ENCODE data around the gene AFF2. TPM values are rescaled to one million over a fixed set of nuclear protein-coding genes. Genes with fewer than 3 reads are reported as not detected.

AFF2 gene
- polyA plus RNA-seq, 1 of the 3 experiments (the other 2 are of a cell fraction), result not detected

GRCh38 chrX:148555571-148556243 lies 55.3 kb downstream of the AFF2 start:
- Histone ChIP-seq H3K36me3 (replicated peaks in 1 of 2; ENCODE audit: control insufficient read depth in 1 of 2, insufficient read depth in 2 of 2, low read length in 1 of 2) (no peaks in the 10 kb centered on the region), H3K27ac (ENCODE audit: low read depth in 2 of 2, low read length in 1 of 2) (no peak overlapping the region), H4K20me1 (ENCODE audit: insufficient read depth) (no peaks in the 10 kb centered on the region), H3F3A (replicated peaks; ENCODE audit: insufficient read depth) (no peaks in the 10 kb centered on the region), H3K9me2 (no peaks in the 10 kb centered on the region), H3K4me1 (ENCODE audit: control insufficient read depth in 1 of 2, insufficient read depth in 2 of 2, low read depth in 1 of 2, low read length in 1 of 2) (no peaks in the 10 kb centered on the region), H2AFZ (ENCODE audit: low read depth) (no peak overlapping the region), H3K4me3 (ENCODE audit: low read depth in 2 of 2, low read length in 1 of 2) (no peak overlapping the region), H3K79me2 (ENCODE audit: insufficient read depth) (no peaks in the 10 kb centered on the region), H3K4me2 (no peak overlapping the region), H3K9me3 (no peaks in the 10 kb centered on the region), H3K9ac (no peak overlapping the region), H3K27me3 (ENCODE audit: insufficient read depth) (no peaks in the 10 kb centered on the region)
- 3% methylated on average over 6 of the region's 6 CpGs for WGBS (ENCODE audit: low lambda C conversion rate)
- CTCF ChIA-PET, result interaction anchor here (1.0 kb wide), 1 partner anchor 25 kb away, joined by 3 read pairs; no protein-coding TSS in a partner anchor
- TF ChIP-seq SMC3 (IDR thresholded peaks at IDR 0.05; ENCODE audit: low read depth, low read length) (no peak), GATA2 (CRISPR knock-in tag; IDR thresholded peaks at IDR 0.05) (no peak), YY1 (IDR thresholded peaks at IDR 0.05; ENCODE audit: low read depth) (no peak), GABPA (IDR thresholded peaks at IDR 0.05; ENCODE audit: low read depth) (no peak), FOXJ3 (CRISPR knock-in tag; IDR thresholded peaks at IDR 0.05) (no peak), FOSL2 (IDR thresholded peaks at IDR 0.05; ENCODE audit: borderline replicate concordance, low read depth) (no peak), NRF1 (IDR thresholded peaks at IDR 0.05; ENCODE audit: low read depth, low read length) (no peak), RXRA (IDR thresholded peaks at IDR 0.05; ENCODE audit: borderline replicate concordance, low read depth) (no peak), TEAD4 (IDR thresholded peaks at IDR 0.05; ENCODE audit: borderline replicate concordance, insufficient read depth) (no peak), CHD2 (IDR thresholded peaks at IDR 0.05; ENCODE audit: low read length, partially characterized antibody) (no peak)
- no peak for DNase-seq
- POLR2A ChIA-PET, result no interaction called here

GRCh38 chrX:148556498-148556897 lies 56.1 kb downstream of the AFF2 start:
- WGBS (ENCODE audit: low lambda C conversion rate), result 10% methylated on average over 1 of the region's 1 CpG
- Histone ChIP-seq H3F3A (replicated peaks; ENCODE audit: insufficient read depth) (no peaks in the 10 kb centered on the region), H2AFZ (ENCODE audit: low read depth) (no peak overlapping the region), H3K9ac (no peak overlapping the region), H3K4me1 (ENCODE audit: control insufficient read depth in 1 of 2, insufficient read depth in 2 of 2, low read depth in 1 of 2, low read length in 1 of 2) (no peaks in the 10 kb centered on the region), H3K4me3 (ENCODE audit: low read depth in 2 of 2, low read length in 1 of 2) (no peak overlapping the region), H3K79me2 (ENCODE audit: insufficient read depth) (no peaks in the 10 kb centered on the region), H3K4me2 (no peak overlapping the region), H3K9me2 (no peaks in the 10 kb centered on the region), H4K20me1 (ENCODE audit: insufficient read depth) (no peaks in the 10 kb centered on the region), H3K27ac (ENCODE audit: low read depth in 2 of 2, low read length in 1 of 2) (no peak overlapping the region), H3K27me3 (ENCODE audit: insufficient read depth) (no peaks in the 10 kb centered on the region), H3K36me3 (replicated peaks in 1 of 2; ENCODE audit: control insufficient read depth in 1 of 2, insufficient read depth in 2 of 2, low read length in 1 of 2) (no peaks in the 10 kb centered on the region), H3K9me3 (no peaks in the 10 kb centered on the region)
- ChIA-PET CTCF (no interaction called here), POLR2A (no interaction called here)
- DNase-seq, result no peak
- no peak for TF ChIP-seq FOXJ3 (CRISPR knock-in tag; IDR thresholded peaks at IDR 0.05)
- TF ChIP-seq TEAD4 (IDR thresholded peaks at IDR 0.05; ENCODE audit: borderline replicate concordance, insufficient read depth), result no peak
- TF ChIP-seq FOXM1 (IDR thresholded peaks at IDR 0.05; ENCODE audit: low read depth), result no peak
- no peak for TF ChIP-seq ELF1 (IDR thresholded peaks at IDR 0.05)
- TF ChIP-seq GATA2 (CRISPR knock-in tag; IDR thresholded peaks at IDR 0.05), result no peak
- no peak for TF ChIP-seq REST (IDR thresholded peaks at IDR 0.05; ENCODE audit: low read depth, low read length)
- TF ChIP-seq YY1 (IDR thresholded peaks at IDR 0.05; ENCODE audit: low read depth), result no peak
- TF ChIP-seq RAD21 (IDR thresholded peaks at IDR 0.05; ENCODE audit: low read length), result no peak
- TF ChIP-seq ZBTB33 (IDR thresholded peaks at IDR 0.05; ENCODE audit: borderline replicate concordance, low read depth), result no peak
- TF ChIP-seq FOSL2 (IDR thresholded peaks at IDR 0.05; ENCODE audit: borderline replicate concordance, low read depth), result no peak
- TF ChIP-seq CTCF (IDR thresholded peaks at IDR 0.05), result no peak
- no peak for TF ChIP-seq EZH2phosphoT487 (IDR thresholded peaks at IDR 0.05; ENCODE audit: borderline replicate concordance, low read depth)
- no peak for TF ChIP-seq MAX (IDR thresholded peaks at IDR 0.05; ENCODE audit: low read depth)
- no peak for TF ChIP-seq EP300 (IDR thresholded peaks at IDR 0.05; ENCODE audit: borderline replicate concordance in 1 of 2, low read depth in 1 of 2, low read length in 1 of 2)
- no peak for TF ChIP-seq NRF1 (IDR thresholded peaks at IDR 0.05; ENCODE audit: low read depth, low read length)
- no peak for TF ChIP-seq NFIC (IDR thresholded peaks at IDR 0.05; ENCODE audit: borderline replicate concordance)

Measured in SK-N-SH (cell line).